GM18517 (cell line): Measurements from ENCODE around the gene ADAMTS17.

Source experiments
- ATAC-seq: cut with Tn5 transposase; IDR thresholded peaks from one replicate; pipeline ENCODE4 v1.9.1; 2021; ENCODE audit warnings: mild to moderate bottlenecking, moderate library complexity; ENCODE audit not compliant: unreplicated experiment

ADAMTS17 gene

GRCh38 chr15:100252779-100253417, 88.9 kb downstream of the ADAMTS17 start:
- ATAC-seq = no peak

GRCh38 chr15:100252359-100252758, 89.4 kb downstream of the ADAMTS17 start:
- no peak for ATAC-seq

- ATAC-seq = no peak
Measured at GRCh38 chr15:100250176-100250800, 91.5 kb downstream of the ADAMTS17 start.

GRCh38 chr15:100249096-100249815, 92.5 kb downstream of the ADAMTS17 start:
- no peak for ATAC-seq

GRCh38 chr15:100248236-100248635, 93.5 kb downstream of the ADAMTS17 start:
- no peak for ATAC-seq

- ATAC-seq = no peak
Measured at GRCh38 chr15:100247228-100248225, 94.2 kb downstream of the ADAMTS17 start.

- no peak for ATAC-seq
Measured at GRCh38 chr15:100245855-100246254, 95.9 kb downstream of the ADAMTS17 start.

GRCh38 chr15:100245487-100245820, 96.3 kb downstream of the ADAMTS17 start:
- ATAC-seq = no peak

- ATAC-seq = no peak
Measured at GRCh38 chr15:100244796-100245486, 96.8 kb downstream of the ADAMTS17 start.

GRCh38 chr15:100242989-100243388, 98.8 kb downstream of the ADAMTS17 start:
- no peak for ATAC-seq

- no peak for ATAC-seq
Measured at GRCh38 chr15:100241572-100242482, 99.9 kb downstream of the ADAMTS17 start.

- ATAC-seq = no peak
Measured at GRCh38 chr15:100236981-100237720, 104.6 kb downstream of the ADAMTS17 start.

- ATAC-seq = no peak
Measured at GRCh38 chr15:100235030-100235617, 106.7 kb downstream of the ADAMTS17 start.

- no peak for ATAC-seq
Measured at GRCh38 chr15:100234158-100235029, 107.4 kb downstream of the ADAMTS17 start.

- ATAC-seq = no peak
Measured at GRCh38 chr15:100230784-100231183, 111.0 kb downstream of the ADAMTS17 start.

GRCh38 chr15:100229181-100230163, 112.3 kb downstream of the ADAMTS17 start:
- no peak for ATAC-seq
